HTERT RPE-1 (cell line): ENCODE measurements around the gene FUT2.
"Not testable (repeated sequence)": the region's sequence is repeated elsewhere in the genome, so short reads cannot be mapped to it uniquely, and the experiment has no call there.

Experiments
- in situ Hi-C: fragments of 300-500 bp; cut with MboI; formaldehyde crosslinking; loops from 4 replicates; pipeline ENCODE4 v1.14.3; 2020; ENCODE audit warnings: low sequenced_read_pairs

The FUT2 gene

DNA sequence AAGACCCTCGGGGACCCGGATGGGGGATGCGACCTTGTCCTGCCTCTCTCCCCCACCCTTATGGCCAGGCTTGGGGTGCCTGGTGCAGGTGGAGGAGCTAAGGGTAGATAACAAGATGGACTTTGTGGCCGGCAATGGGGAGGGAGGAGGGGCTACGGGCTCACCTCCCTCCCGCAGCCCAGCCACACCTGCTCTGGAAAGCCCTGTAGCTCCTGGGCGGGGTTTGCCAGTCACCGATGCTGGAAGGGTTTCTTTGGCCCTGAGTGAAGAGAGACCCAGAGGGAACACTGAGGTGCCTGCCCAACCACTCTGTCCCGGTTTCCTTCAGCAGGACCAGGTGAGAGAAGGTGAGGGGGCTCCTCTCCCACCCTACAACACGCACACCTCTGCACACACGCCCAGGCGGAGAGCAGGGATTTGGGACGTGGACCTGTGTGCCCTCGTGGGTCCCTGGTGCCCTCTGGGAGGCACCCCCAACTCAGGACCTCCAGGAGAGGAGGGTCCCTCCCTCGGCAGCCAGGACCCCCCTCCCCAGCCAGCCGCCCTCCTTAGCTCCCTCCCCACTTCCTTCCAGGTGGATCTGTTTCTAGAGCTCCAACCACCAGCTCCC lies at the start of gene FUT2:
TSS of gene FUT2 (plus strand) at position 229 of the 610 bp plus-strand sequence. CDS start 6,986 bp downstream, outside the sequence.
- in situ Hi-C loops, result no loop called here

DNA sequence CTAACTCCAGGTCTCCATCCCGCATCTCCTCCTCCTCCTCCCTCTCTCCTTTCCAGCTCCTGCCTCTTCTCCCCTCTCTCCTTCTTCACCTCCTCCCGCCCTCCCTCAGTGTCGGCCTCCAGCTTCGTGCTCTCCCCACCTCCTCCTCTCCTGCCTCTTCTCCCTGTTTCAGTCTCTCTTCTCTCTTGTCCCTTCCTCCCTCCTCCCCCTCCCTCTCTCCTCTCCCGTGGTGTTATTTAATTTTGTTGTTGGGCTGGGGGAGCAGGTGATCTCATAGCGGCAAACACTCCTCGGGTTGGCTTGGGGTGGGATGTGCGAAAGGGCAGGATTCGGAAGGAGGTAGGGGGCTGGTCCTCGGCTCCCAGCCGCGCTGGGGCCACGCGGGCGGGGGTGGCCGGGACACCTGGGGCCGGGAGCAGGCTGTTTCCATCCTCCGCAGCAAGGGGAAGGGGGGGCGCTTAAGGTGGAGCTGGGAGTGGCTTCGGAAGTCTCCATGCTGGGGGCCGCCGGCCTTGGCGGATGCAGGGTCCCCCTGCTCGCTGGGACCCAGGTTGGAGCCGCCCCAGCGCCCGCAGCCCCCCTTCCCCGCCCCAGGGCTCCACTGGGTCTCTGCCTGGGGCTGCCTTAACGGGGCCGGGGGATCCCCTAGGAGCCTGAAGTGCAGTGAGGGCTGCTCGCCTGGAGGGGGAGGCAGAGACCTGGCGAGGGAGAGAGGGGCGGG lies 49.6 kb upstream of the FUT2 start, which contains the start of gene CA11:
TSS of gene CA11 (minus strand) at position 187 of the 721 bp plus-strand sequence. CDS start 555 bp downstream, outside the sequence.
- in situ Hi-C loops, result no loop called here

DNA sequence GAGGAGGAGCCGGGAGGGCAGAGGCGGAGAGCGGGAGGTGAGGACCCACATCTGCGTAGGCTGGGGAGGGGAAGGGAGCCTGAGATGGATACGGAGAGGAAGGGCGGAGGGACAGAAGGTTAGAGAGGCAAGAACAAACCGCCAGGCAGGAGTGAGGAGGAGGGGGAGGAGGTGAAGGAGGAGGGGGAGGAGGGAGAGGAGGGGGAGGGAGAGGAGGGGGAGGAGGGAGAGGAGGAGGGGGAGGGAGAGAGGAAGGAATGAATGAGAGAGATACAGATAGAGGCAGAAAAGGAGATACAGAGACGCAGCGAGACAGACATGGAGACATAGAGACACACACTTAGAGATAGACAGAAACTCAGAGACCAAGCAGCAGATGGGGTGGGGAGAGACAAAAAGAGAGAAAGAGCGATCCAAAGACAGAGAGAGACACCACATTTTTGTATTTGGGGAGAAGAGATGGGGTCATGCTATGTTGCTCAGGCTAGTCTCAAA lies 49.0 kb upstream of the FUT2 start:
- in situ Hi-C loops, result no loop called here

DNA sequence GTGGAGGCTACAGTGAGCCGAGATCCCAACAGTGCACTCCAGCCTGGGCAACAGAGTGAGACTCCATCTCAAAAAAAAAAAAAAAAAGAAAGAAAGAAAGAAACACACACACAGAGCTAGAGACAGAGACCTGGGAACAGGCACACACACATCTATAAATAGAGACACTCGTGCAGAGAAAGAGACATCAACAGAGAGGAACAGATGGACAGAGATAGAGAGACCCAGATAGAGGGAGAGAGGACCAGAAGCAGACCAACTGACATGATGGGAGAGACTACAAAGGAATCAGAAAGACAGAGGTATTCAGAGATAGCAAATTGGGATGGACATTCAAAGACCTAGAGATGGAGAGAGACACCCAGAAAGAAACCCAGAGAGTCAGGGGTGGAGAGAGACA lies 47.6 kb upstream of the FUT2 start:
- in situ Hi-C loops, result no loop called here

DNA sequence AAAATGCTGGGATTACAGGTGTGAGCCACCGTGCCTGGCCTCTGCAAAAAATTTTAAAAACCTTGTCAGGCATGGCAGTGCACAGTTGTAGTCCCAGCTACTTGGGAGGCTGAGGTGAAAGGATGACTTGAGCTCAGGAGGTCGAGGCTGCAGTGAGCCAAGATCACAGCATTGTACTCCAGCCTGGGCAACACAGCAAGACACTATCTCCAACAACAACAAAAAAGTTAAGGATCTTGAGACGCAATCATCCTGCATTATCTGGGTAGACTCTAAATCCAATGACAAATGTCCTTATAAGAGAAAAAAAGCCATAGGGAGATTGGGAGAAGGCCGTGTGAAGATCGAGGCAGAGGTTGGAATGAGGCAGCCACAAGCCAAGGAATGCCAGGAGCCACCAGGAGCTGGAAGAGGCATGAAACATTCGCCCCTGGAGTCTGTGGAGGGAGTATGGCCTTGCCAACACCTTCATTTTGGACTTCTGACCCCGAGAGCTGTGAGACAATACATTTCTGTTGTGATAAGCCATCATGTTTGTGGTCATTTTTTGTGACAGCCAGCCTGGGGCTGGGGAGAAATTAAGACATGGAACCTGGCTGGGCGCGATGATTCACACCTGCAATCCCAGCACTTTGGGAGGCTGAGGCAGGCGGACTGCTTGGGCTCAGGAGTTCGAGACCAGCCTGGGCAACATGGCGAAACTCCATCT lies 44.6 kb upstream of the FUT2 start:
- in situ Hi-C loops, result no loop called here

DNA sequence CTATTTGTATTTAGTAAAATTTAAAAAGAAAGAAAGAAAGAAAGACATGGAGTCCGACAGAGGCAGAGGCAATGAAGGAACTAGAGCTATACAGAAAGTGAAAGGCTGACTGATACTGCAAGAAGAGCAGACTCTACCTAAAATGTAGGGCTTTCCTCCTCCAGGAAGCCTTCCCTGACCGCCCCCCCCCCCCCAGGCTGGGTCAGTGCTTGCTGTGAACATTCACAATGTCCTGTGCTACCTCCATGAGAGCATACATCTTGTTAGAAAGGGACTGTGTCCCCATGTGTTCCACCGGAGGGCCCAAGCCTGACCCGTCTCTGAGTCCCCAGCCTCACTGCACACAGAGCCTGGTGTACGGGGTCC lies 44.1 kb upstream of the FUT2 start:
- in situ Hi-C loops, result no loop called here

DNA sequence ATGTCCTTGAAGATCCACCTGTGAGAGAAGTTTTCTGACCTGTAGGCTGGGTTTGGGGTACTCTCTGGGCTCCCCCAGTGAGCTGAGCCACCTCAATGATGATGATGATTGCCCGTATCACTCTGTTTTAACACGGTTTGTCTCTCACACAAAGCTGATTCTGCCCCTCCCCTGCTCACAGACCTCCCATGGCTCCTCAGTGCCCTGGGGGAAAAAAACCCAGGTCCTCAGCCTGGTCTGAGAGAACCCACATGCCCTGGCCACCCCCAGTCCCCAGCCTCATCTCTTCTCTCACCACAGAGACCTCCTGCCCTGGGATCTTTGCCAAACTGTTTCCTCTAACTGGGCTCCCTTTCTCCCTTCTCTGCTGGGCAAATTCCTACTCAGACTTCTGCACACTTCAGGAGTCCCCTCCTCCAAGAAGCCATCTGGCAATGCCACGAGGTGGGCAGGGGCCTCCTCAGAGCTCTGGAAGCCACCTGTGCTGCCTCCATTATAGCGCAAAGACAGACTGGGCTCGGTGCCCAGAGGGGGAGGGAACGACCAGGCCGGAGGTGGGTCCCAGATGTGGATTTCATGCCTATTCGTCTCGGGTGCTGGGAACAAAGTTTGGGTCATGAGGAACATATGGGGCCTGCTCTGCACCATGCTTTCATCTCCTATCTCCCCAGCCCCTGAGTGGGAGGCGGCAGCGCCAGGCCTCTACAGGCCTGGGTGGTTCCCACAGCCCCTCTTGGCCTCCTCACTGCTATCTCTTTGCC lies 41.3 kb upstream of the FUT2 start:
- in situ Hi-C loops, result no loop called here

DNA sequence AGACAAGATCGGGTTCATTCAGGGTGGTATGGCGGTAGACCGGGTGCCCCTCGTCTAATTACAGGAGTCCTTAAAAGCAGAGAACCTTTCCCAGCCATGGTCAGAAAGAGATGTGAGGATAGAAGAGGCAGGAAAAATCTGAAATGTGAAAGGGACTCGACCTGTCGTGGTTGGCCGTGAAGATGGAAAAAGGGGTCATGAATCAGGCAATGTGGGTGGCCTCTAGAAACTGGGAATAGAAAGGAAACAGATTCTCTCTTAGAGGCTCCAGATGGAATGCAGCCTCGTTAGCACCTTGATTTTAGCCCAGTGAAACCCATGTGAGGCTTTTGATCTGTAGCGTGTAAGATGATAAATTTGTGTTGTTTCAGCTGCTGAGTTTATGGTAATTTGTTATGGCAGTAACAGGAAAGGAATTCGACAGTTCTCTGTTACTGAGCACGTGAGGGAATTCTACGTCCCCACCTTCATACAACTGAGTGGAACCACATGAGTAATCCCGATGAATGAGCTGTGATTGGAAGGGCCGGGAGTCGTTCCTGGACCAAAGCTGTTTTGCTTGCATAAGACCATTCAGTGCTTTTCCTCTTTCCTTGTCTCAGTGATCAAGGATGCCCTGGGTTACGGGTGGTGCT lies 38.8 kb upstream of the FUT2 start:
- in situ Hi-C loops, result no loop called here

DNA sequence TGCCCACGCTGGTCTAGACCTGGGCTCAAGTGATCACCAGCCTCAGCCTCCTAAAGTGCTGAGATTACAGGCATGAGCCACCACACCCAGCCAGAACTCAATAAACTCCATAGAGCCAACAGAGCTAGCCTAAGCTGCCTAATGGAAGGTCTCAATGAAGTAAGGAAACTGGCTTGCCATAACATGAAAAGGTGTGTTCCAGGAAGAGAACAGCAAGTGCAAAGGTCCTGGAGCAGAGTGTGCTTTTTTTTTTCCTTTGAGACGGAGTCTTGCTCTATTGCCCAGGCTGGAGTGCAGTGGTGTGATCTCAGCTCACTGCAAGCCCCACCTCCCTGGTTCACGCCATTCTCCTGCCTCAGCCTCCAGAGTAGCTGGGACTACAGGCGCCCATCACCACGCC lies 37.9 kb upstream of the FUT2 start:
- in situ Hi-C loops, result not testable (repeated sequence)

DNA sequence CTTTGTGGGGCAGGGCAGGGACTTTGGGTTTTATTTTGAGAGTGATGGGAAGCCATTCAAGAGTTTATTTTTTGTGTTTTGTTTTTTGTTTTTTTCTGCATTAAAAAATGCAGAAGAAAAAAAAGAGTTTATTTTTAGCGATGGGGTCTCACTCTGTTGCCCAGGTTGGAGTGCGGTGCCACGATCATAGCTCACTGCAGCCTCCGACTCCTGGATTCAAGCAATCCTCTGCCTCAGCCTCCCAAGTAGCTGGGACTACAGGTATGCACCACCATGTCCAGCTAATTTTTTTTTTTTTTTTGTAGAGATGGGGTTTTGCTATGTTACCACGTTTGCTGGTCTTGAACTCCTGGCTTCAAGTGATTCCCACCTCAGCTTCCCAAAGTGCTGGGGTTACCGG lies 37.3 kb upstream of the FUT2 start:
- in situ Hi-C loops, result no loop called here

DNA sequence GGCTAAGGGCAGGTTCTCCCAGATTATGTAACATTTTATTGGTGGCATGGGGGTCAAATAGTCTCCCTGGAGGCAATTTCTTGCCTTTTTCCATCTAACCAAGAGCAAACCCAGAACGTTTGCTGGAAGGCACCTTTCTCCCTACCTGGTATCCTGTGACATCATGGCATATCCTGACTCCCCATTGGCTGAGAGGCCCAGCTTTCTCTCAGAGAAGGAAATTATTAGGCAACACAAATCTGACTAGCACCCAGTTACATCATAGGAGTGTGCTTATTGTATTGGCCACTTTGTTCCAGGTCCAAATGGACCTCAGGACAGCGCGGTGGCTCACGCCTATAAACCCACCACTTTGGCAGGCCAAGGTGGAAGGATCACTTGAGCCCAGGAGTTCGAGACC lies 36.0 kb upstream of the FUT2 start:
- in situ Hi-C loops, result no loop called here

DNA sequence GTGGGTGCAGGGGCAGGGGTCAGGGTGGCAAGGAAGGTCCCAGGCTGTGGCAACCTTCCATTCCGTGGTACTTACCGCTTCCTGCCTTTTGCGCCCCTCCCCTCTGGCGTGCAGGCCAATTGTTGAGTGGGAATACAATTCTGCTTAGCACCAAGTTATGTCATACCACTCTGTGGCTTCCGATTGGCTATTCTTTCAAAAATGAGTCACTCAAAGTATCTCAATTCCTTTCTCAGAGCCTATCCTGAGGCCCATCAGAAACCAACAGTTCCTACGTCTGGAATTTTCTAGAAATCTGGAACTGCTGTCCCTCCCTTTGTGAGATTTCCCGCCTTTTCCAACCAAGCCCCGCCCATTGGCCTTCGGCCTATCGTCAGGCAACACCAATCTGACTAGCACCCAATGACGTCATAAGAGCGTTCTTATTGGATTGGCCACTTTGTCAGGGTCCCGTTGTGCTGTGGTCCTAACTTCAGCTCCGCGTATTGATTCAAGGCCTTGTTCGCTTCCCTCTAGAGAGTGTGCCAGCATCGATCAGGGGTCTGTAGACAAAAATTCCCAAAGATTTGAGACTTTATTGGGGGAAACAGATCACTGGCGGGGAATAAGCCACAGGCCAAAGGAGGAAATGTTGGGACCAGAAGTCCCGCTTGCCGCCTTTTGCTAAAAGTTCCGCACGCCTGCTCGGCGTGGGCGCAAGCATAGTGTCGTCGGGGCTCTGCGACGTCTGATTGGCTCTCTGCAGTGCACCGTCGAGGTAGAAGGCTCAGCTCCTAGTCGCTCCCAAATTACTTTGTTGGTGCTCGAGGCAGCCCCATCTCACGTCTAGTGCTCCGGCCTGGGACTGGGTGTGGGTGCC lies 34.7 kb upstream of the FUT2 start:
- in situ Hi-C loops, result no loop called here

DNA sequence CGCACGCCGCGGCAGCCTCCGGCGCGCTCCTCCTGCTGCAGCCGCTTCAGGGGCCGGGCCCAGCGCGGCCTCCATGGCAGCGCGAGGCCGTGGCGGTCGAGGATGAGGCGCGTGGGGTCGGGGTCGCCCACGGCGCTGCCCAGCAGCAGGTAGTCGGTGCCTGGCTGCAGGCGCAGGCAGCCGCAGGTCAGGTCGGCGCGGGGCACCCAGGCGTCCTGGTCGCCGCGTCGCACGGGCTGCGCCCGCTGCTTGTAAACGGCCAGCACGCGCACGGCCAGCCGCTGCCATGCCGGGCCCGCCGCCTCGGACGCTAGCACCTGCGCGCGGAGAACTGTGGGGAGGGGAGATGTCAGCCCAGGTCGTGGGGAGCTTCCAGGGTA lies 34.1 kb upstream of the FUT2 start:
- in situ Hi-C loops, result no loop called here

DNA sequence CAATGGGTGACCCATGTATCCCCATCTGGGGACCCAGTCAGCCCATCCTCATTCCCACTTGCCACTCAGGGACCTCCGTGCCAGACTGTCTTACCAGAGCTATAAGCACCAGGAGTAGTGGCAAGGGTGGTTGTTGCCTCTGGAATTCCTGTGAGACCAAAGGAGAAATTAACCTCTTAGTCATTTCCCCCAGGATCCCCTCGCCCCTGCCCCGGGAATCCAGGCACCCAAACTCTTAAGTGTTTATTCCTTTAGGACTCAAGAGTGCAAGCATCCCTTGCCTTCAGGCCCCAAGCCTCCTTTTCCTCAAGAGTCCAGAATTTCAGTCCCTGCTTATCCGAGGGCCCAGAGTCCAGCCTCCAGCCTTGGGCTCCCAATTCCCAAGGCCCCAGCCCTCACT lies 32.1 kb upstream of the FUT2 start:
- in situ Hi-C loops, result no loop called here

DNA sequence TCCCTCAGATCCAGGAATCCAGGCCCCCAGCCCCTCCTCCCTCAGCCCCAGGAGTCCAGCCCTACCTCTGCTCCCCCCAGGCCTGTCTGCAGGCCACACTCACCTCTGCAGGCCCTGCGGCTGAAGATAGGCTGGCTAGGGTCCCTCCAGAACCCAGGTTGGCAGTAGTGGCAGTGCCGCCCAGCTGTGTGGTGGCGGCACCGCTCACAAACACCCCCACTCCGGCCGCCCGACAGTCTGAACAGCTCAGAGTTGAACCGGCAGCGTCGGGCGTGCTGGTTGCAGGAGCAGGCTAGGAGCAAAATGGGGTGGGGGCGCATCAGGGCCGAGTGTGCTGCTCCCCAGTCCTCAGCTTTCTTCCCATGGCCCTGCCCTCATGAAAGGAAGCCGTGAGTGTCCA lies 31.3 kb upstream of the FUT2 start:
- in situ Hi-C loops, result no loop called here

DNA sequence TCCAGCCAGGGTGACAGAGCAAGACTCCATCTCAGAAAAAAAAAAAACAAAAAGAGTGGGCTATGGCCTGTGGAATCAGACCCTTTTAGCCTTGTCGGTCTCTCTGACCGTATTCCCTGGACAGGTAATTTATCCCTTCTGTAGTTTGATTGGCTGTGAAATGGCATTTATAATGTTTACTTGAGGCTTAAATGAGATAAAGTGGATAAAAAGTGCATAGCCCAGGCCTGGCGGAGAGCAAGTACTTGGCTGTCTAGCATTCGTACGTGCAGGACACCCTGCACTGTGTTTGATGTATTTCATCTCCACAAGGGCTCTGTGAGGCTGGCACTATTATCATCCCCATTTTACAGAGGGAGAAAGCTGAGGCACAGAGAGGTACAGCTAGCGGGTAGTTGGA lies 30.0 kb upstream of the FUT2 start:
- in situ Hi-C loops, result no loop called here

DNA sequence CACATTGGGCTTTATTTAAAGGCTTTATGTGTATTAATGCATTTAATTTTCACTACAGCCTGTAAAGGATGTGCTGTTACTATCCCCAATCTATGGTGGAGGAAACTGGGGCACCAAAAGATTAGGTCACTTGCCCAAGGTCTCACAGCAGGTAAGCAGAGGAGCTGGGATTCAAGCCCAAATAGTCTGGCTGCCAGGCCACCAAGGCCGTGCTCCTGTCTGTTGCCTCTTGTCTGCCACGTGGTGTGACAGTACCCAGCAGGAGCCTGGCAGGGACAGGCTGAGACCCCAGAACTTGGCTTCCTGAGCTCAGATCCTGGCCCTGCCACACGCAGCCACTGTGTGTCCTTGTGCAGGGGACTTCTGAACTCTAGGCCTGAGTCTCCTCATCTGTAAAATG lies 27.4 kb upstream of the FUT2 start:
- in situ Hi-C loops, result no loop called here

DNA sequence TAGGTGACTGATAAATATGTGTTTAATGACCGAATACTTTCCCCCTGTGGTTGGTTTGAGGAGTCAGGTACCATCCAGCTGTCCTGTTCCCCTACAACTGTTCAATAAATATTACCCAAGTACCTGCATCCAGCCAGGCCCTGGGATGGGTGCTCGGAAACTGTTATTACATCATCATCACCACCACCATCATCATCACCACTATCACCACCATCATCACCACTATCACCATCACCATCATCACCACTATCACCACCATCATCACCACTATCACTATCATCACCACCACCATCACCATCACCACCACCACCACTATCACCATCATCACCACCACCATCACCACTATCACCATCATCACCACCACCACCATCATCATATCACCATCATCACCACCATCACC lies 27.0 kb upstream of the FUT2 start:
- in situ Hi-C loops, result no loop called here

DNA sequence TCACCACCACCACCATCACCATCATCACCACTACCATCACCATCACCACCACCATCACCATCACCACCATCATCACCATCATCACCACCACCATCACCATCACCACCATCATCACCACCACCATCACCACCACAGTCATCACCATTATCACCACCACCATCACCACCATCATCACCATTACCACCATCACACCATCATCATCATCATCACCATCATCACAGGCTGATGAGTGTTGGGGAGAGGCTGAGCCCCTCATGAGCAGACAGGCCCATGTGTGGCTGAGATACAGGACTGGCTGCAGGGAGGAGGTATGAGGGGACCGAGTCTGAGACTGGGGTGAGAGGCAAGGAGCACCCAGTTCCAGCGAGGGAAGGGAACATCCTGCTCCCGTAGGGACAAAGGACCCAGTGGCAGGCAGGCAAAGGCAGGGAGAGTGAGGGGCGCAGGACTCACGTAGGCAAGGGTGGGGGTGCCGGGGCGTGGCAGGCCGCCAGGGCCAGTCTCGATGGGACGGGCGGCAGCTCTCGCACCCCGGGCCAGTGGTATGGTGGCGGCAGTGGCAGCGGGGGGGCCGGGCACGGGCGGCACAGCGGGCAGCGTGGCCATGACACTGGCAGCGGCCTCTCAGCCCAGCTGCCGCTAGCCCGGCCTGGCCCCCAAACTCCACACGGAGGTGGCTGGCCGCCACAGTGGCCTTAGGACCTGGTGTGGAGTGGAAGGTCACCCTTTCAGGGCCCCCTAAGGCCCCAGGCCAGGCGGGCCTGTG lies 25.7 kb upstream of the FUT2 start:
- in situ Hi-C loops, result no loop called here
